NOMO-1 treated with DMSO at 0.1 percent for 48 hours (cell line): ENCODE results near the gene LRP2.

ENCODE experiments used
- DNase-seq: peaks from one replicate; lab custom pipeline; 2025; ENCODE audit not compliant: unreplicated experiment; lab: John Stamatoyannopoulos, UW

LRP2 gene

DNA sequence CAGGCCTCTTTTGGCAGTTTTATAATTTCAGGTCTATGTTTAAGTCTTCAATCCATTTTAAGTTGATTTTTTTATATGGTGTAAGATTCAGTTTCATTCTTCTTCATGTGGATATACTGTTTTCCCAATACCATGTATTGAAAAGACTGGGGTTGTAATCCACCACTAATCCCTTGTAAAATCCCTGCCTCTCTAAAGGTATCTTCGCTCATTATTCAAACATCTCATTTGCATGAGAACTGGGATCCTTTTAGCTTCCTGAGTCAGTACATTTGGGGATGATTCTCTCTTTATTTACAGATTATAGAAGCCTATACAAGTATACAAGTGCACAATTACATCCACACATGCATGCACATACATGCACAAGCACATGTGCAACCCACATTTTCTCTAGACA lies 267.7 kb downstream of the LRP2 start:
- DNase-seq = no peak

DNA sequence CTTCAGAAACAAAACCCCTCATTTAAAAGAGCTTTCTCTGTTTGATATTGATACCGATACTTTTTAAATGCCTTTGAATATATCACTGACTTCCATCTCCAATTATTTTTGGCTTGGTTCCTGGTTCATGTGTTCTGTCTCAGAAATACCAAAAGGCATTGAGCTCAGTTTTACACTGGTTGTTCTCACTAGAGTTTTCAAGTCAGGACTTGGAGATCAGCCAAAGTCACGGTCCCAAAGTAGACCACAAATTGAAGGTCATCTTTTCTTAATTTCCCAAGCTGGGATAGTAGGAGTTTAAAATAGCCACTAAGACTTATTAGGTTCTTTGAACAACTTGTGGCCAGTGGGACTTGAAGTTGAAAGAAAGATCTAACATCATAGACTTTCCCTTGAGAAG lies 268.8 kb downstream of the LRP2 start:
- DNase-seq = no peak

DNA sequence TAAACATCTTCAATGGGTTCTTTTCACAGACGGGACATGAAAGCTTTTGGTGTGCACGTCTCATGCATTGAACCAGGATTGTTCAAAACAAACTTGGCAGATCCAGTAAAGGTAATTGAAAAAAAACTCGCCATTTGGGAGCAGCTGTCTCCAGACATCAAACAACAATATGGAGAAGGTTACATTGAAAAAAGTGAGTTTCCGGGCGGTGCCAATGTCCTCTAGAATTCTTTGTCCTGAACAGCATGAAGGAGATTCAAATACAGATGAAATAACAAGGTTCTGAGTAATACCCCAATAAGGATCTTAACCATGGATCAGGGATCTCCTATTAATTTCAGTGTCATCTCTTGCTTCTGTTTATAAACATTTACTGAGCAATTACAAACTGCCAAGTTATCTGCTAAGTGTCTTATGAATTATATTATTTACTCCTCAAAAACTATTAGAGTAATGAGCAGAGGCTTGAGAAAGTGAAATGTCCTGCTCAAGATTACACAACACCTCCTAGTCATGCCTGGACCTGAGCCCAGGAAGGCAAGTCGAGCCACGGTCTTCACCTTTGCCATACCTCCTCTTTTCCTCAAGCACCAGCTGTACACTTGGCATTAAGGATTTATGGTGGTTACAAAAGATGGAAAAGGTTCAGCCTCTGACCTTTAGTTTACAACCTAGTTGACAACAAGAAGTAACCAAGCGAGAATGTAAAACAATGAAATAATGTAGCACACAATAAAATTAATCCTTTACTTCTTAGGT lies 270.4 kb downstream of the LRP2 start:
- no peak for DNase-seq

DNA sequence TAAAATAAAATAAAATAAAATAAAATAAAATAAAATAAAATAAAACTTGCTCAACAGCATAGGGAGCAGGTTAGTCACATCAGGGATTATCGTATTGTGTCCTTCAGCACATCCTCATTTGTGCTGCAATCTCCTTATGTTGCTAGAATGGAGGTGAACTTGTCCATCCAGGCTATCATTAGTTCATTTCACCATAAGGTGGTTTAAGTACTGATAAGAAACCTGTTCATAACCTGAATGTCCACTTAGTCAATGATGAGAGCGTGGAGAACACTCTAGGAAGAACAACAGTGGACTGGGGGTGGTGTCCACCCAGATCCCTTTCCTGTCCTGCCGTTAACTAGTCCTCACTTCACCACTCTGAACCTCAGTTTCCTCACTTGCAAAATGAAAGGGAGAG lies 271.1 kb downstream of the LRP2 start:
- no peak for DNase-seq

DNA sequence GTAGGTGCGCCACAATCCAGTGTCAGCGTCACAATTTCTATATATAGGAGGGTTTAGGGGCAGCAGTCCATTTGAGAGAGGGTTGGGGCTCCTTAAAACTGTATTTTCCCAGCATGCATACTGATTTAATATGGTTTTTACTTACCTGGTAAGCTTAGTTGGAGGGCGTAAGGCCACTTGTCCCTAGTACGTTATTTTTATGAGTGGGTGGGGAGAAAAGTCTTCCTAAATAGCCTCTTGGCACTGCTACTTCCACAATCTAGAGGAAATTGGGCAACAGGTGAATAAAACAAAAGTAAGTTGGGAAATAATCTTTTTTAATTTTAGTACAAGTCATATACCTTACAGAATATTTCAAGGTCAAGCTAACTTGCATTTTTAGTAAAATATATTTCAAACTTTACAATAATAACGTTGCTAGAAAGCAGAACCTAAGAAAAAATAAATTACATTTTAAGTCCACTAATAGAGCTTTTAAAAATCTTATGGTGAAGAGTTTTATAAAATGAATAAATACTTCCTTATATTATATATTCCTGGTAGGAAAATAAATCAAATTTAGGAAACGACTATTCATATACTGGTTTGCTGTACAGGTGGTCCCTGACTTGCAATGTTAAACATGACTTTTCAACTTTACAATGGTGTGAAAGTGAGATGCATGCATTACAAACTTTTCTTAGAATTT lies 272.1 kb downstream of the LRP2 start:
- DNase-seq = peak; percentile 92

DNA sequence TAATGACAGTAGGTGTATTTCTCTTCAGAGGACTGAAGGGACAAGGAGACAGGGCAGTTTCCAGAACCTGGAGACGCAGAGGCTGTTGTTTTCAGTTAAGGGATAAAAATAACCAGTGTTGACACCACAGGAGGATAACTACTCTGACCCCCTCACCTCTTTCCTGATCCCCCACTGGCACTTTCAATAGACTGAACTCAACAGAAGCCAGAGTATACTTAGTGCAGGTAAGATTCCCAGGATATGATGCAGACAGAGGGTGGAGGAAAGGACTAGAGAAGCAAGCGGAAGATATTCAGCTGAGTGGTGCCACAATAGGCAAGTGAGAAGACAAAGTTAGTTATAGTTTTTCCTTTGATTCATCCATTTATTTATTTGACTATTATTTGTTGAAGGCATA lies 273.2 kb downstream of the LRP2 start:
- DNase-seq = no peak

DNA sequence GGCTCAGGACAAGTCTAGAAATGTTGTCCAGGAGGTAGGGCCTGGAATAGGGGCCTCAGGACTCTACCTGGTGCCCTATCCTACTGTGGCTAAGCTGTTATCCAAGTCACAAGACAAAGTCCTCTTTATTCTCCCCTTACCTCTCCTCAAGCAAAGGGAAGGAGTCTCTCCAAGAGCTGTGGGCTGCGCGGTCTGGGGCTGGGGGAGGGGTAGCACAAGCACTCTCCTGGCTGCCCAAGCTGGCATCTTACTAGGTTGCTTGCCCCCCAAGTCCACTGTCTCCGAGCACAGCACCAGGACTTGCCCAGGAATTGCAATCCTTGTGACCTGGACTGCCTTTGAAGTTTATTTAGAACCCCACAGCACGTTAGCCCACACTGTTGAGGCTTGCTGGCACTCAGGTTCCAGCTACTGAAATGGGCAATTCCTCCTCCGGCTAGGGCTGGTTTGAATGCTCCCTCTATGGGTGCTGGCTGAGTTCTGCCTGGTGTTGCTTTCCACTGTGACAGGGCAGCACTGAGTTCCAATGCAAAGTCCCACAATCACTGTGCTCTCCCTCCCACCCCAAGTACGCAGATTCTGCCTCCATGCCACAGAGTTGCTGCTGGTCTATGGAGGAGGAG lies 274.5 kb downstream of the LRP2 start:
- no peak for DNase-seq

DNA sequence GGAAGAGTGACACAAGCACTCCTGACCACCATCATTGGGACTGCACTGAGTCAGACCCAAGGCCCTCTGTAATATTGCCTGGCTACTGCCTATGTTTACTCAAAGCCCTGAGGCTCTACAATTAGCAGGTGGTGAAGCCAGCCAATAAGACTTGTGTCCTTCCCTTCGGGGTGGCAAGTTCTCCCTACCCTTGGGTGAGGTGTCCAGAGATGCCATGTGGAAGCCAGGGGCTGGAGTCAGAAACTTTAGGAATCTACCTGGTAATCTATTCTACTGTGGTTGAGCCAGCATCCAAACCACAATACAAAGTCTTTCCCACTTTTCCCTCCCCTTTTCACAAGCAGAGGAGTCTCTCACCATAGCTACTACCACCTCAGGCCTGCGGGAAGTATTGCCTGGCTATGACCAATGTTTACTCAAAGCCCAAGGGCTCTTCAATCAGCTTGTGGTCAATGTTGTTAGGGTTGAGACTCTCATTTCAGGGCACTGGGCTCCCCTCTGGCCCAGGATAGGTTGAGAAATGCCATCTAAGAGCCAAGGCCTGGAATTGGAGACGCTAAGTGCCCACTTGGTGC lies 275.4 kb downstream of the LRP2 start:
- DNase-seq = no peak

DNA sequence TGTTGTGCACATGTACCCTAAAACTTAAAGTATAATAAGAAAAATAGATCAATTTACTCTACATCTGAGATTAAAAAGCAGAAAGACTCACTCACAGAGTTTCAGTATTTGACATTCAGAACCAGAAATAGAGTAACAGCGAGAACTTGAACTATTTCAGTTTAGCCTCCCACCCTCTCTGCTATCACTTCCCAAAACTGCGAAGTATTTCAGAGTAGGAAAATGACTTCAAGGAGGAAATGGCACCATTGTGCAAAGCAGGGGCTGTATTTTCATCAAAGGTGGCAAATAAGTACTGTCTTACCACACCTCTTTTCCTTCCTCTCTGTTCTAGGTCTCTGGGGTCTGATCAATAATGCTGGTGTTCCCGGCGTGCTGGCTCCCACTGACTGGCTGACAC lies 279.3 kb downstream of the LRP2 start:
- DNase-seq = peak; percentile 90

DNA sequence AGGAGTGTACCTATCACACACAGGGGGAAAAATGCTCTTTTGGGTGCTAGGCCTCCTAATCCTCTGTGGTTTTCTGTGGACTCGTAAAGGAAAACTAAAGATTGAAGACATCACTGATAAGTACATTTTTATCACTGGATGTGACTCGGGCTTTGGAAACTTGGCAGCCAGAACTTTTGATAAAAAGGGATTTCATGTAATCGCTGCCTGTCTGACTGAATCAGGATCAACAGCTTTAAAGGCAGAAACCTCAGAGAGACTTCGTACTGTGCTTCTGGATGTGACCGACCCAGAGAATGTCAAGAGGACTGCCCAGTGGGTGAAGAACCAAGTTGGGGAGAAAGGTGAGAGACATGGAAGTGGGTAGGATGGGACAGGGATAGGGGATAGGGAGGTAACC lies 280.8 kb downstream of the LRP2 start:
- no peak for DNase-seq

DNA sequence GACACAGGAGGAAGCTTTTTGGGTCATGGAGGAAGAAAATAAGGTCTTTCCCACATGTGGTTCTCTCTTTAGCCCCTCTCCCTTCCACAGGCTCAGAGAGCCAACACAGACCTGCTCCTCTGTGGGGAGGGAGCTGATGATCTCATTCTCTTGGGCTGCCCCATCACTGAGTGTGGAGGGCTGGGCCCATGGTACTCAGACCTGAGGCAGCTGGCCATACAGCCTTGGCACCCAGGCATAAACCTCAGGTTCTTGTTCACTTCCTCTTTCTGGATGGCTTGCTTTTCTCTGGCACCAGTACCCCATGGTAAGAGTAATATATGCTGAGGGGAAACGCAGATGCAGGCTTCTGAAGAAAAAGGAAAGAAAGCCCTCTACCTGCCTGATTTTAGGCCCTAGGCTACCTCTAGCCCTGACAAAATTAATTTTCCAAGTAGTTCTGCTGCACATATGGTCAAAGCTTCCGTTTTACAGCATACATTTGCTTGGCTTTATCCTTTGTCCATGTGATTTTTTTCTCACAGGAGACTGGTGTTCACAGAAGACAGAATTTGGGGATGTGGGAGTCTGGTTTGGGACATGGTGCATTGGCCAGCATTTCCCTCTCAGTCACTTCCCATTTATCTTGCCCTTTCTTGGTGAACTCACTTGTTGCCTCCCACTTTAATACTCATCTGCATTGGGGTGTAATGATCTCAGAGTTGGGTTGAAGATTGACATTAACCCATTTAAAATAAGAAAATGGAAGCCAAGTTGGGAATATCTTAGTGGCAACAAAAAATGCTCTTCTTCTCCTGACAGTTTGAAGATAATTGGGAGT lies 281.9 kb downstream of the LRP2 start:
- peak; percentile 71 for DNase-seq

DNA sequence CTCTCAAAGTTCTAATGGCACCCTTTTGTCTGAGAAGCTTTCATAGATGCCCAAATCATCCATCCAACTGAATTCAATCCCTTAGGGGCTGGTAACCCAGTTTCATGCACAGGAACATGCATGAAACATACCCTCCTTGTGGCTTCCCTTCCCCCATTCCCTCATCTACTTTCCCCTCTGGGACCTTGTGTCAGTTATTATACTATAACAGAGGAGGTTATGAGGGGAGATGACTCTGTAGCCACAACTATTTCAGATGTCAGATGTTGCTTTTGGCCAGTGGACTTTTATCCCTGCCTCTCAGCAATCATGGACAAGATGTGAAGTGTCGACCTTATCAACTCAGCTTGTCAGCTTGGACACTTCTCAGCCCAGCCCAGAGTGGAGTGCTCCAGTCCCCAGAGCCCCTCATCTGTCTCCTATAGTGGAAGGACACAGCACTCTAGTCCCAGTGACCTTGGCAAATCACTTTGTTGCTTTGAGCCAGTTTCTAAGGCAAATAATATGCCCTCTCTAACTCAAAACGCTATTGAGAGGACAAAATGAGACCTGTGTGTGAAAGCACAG lies 284.6 kb downstream of the LRP2 start:
- no peak for DNase-seq
